K562 (cell line): ENCODE measurements around the gene TEKT2. TPM values are rescaled to one million over a fixed set of nuclear protein-coding genes. Genes with fewer than 3 reads are reported as not detected.

Experiments
- HMGN3 ChIP-seq: IDR thresholded peaks from 2 replicates; pipeline ENCODE4 v1.6.1; 2011; ENCODE audit warnings: borderline replicate concordance, low read depth, mild to moderate bottlenecking, mixed read lengths, low read length; ENCODE audit not compliant: insufficient read length; ENCODE audit errors: extremely low read depth
- HMGXB4 ChIP-seq: sonication (generic); formaldehyde crosslinking; IDR thresholded peaks from 2 replicates; pipeline ENCODE4 v1.8.1; 2023; ENCODE audit warnings: mild to moderate bottlenecking, missing genetic modification reagents
- LARP7 ChIP-seq: fragments of 450-650 bp; IDR thresholded peaks from 2 replicates; pipeline ENCODE4 v1.6.1; 2016
- MCM2 ChIP-seq: fragments of 450-650 bp; IDR thresholded peaks from 2 replicates; pipeline ENCODE4 v1.6.1; 2017; ENCODE audit warnings: low read depth, mild to moderate bottlenecking
- MEIS2 ChIP-seq: fragments of 450-650 bp; IDR thresholded peaks from 2 replicates; pipeline ENCODE4 v1.6.1; 2014; ENCODE audit warnings: mild to moderate bottlenecking; ENCODE audit not compliant: partially characterized antibody
- NR2C1 ChIP-seq, 2 experiments: fragments of 450-650 bp; IDR thresholded peaks; 2 replicates each; pipeline ENCODE4 v1.6.1; 2017; ENCODE audit warnings: mild to moderate bottlenecking in 2 of 2, antibody characterized with exemption in 1 of 2, inconsistent platforms in 1 of 2, missing compliant biosample characterization in 1 of 2, missing genetic modification characterization in 1 of 2
- SAFB2 ChIP-seq: fragments of 200-400 bp; formaldehyde crosslinking; IDR thresholded peaks from 2 replicates; pipeline ENCODE4 v1.6.1; 2018; ENCODE audit warnings: borderline replicate concordance, low read length, low read depth, moderate library complexity; ENCODE audit not compliant: severe bottlenecking
- TEAD4 ChIP-seq, 2 experiments: sonication (generic) in 1 of 2; formaldehyde crosslinking in 1 of 2; IDR thresholded peaks; 2 replicates each; pipeline versions ENCODE4 v1.6.1 to v1.8.0; 2012 to 2022; ENCODE audit warnings: borderline replicate concordance in 1 of 2, inconsistent platforms in 1 of 2, low read length in 1 of 2, mild to moderate bottlenecking in 1 of 2, missing genetic modification reagents in 1 of 2
- TFAP4 ChIP-seq: sonication (generic); formaldehyde crosslinking; IDR thresholded peaks from 2 replicates; pipeline ENCODE4 v1.8.0; 2022; ENCODE audit warnings: missing genetic modification reagents, mild to moderate bottlenecking, moderate library complexity, borderline replicate concordance
- ZNF134 ChIP-seq: fragments of 250-450 bp; sonication (Bioruptor Pico); conservative IDR thresholded peaks from 2 replicates; pipeline ENCODE4 v1.4.0; 2020
- ZNF274 ChIP-seq: IDR thresholded peaks from 2 replicates; pipeline ENCODE4 v1.6.1; 2011; ENCODE audit warnings: low read depth, mild to moderate bottlenecking, low read length, moderate library complexity, borderline replicate concordance
- ZNF584 ChIP-seq: fragments of 200-800 bp; sonication (Bioruptor generic); IDR thresholded peaks from 2 replicates; pipeline ENCODE4 v1.6.1; 2016; ENCODE audit warnings: low read depth, mild to moderate bottlenecking, missing genetic modification characterization, missing compliant biosample characterization
- polyA plus RNA-seq, 8 experiments: library from polyadenylated mRNA; depleted of rRNA in 4 of 8; stranded (reverse) in 5 of 8; unstranded in 3 of 8; fragments of >200 nt; fragmentation: Nextera tagmentation in 2 of 8; fragmentation: Illumina TruSeq in 1 of 8; extraction: Ambion mirVana in 2 of 8; extraction: Trizol in 1 of 8; gene quantifications; 2 replicates each; pipeline versions ENCODE4 v1.2.1 to v1.2.3, GENCODE V29; 2011 to 2014; ENCODE audit warnings: inconsistent platforms in 1 of 8, missing spikeins in 1 of 8
- total RNA-seq, 7 experiments: library from RNA; depleted of rRNA in 6 of 7; stranded (reverse); fragments of >200 nt in 6 of 7; fragmentation: Illumina TruSeq in 2 of 7; extraction: Trizol in 2 of 7; gene quantifications; 2 replicates each; pipeline versions ENCODE4 v1.2.1 to v1.2.3, GENCODE V29; 2011 to 2021; ENCODE audit warnings: low replicate concordance in 1 of 7
- TF ChIP-seq, protein P1 (sequence below): fragments of 450-650 bp; formaldehyde crosslinking; conservative IDR thresholded peaks from 2 replicates; pipeline ENCODE4 v1.4.0; 2022; ENCODE audit warnings: mild to moderate bottlenecking, missing genetic modification characterization
- TF ChIP-seq, protein P2 (sequence below), 2 experiments: fragments of 450-650 bp; IDR thresholded peaks; 2 replicates each; pipeline ENCODE4 v1.6.1; 2018; ENCODE audit warnings: mild to moderate bottlenecking in 2 of 2, low read depth in 1 of 2; ENCODE audit not compliant: partially characterized antibody in 2 of 2

Gene TEKT2
- total and polyA plus RNA-seq, 9 of the 15 experiments (the other 6 are each of a cell fraction or from before 2014, with no cell fraction given): 0.06 to 0.94 (median 0.30) TPM; not detected in 1

DNA sequence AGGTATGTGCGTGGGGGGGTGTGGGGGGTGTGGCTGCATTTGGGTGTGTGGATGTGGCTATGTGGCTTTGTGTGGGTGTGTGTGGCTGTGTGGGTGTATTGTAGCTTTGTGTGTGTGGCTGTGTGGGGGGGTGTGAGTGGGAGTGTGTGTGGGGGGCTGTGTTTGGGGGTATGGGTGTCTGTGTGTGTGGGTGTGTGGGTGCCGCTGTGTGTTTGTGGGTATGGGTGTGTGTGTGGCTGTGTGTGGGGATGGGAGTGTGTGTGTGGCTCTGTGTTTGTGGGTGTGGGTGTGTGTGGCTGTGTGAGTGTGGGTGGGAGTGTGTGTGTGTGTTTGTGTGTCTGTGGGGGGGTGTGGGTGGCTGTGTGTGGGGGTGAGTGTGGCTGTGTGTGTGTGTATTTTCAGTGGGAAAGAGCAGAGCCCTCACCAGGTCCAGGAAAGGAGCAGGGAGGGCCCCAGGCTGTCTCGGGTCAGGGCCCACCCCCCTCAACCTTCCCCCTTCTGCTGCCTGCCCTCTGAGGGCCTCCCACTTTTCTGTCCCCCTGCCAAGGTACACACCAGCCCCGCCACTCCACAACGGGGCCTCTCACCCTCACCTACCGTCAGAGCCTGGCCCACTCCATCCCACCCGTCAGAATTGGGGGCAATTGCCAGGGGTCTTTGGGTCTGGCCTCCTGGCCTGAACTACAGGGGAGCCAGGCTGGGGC, 43.1 kb downstream of the TEKT2 start (continued):
- TF ChIP-seq SAFB2 (no peak), ZNF134 (CRISPR knock-in tag) (no peak), ZNF274 (no peak), ZNF584 (no peak), MCM2 (no peak), MEIS2 (no peak), NR2C1 (IDR thresholded peaks at IDR 0.05) (no peak), NR2C1 (tag; IDR thresholded peaks at IDR 0.05) (no peak), HMGN3 (no peak), TFAP4 (CRISPR knock-in tag) (peak; percentile 3; the same call in 1 of the 2 replicates), LARP7 (0 out of 2 replicates have a peak, but pooled peaks have one; percentile 17), HMGXB4 (CRISPR knock-in tag) (no peak), TEAD4 (IDR thresholded peaks at IDR 0.05; ENCODE audit: low read length) (peak; percentile 56; the same call in 1 of the 2 replicates), TEAD4 (CRISPR knock-in tag; IDR thresholded peaks at IDR 0.05; ENCODE audit: borderline replicate concordance) (no peak)
- TF ChIP-seq, protein P1, sequence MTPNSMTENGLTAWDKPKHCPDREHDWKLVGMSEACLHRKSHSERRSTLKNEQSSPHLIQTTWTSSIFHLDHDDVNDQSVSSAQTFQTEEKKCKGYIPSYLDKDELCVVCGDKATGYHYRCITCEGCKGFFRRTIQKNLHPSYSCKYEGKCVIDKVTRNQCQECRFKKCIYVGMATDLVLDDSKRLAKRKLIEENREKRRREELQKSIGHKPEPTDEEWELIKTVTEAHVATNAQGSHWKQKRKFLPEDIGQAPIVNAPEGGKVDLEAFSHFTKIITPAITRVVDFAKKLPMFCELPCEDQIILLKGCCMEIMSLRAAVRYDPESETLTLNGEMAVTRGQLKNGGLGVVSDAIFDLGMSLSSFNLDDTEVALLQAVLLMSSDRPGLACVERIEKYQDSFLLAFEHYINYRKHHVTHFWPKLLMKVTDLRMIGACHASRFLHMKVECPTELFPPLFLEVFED (CRISPR knock-in tag): 0 out of 2 replicates have a peak, but pooled peaks have one; percentile 12
- TF ChIP-seq, protein P2, sequence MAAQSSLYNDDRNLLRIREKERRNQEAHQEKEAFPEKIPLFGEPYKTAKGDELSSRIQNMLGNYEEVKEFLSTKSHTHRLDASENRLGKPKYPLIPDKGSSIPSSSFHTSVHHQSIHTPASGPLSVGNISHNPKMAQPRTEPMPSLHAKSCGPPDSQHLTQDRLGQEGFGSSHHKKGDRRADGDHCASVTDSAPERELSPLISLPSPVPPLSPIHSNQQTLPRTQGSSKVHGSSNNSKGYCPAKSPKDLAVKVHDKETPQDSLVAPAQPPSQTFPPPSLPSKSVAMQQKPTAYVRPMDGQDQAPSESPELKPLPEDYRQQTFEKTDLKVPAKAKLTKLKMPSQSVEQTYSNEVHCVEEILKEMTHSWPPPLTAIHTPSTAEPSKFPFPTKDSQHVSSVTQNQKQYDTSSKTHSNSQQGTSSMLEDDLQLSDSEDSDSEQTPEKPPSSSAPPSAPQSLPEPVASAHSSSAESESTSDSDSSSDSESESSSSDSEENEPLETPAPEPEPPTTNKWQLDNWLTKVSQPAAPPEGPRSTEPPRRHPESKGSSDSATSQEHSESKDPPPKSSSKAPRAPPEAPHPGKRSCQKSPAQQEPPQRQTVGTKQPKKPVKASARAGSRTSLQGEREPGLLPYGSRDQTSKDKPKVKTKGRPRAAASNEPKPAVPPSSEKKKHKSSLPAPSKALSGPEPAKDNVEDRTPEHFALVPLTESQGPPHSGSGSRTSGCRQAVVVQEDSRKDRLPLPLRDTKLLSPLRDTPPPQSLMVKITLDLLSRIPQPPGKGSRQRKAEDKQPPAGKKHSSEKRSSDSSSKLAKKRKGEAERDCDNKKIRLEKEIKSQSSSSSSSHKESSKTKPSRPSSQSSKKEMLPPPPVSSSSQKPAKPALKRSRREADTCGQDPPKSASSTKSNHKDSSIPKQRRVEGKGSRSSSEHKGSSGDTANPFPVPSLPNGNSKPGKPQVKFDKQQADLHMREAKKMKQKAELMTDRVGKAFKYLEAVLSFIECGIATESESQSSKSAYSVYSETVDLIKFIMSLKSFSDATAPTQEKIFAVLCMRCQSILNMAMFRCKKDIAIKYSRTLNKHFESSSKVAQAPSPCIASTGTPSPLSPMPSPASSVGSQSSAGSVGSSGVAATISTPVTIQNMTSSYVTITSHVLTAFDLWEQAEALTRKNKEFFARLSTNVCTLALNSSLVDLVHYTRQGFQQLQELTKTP (IDR thresholded peaks at IDR 0.05; ENCODE audit: low read depth in 1 of 2, partially characterized antibody in 2 of 2): no peak
